NCI-H1694 treated with DMSO at 0.1 percent for 48 hours (cell line): ENCODE results near the gene AKAP11.

Source experiments
- DNase-seq: peaks from one replicate; lab custom pipeline; 2025; lab: John Stamatoyannopoulos, UW

Gene AKAP11

DNA sequence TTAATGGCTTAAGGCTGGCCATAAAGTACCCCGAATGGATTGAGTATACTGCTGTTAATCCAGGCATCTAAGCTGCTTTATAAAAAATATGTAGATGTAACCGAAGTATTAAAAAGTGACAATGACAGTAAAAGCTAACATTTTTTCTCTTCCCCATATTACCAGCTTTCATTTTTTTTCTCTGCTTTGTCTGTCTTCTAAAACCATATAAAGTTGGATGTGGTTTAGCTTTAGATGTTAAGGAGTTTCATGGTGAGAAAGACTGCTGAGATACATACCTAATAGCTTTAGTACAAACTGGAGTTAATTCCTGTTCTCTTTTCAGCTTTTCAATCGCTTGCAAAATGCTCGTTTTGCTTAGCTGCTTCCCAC is 838 bp downstream of the AKAP11 start:
- no peak for DNase-seq

DNA sequence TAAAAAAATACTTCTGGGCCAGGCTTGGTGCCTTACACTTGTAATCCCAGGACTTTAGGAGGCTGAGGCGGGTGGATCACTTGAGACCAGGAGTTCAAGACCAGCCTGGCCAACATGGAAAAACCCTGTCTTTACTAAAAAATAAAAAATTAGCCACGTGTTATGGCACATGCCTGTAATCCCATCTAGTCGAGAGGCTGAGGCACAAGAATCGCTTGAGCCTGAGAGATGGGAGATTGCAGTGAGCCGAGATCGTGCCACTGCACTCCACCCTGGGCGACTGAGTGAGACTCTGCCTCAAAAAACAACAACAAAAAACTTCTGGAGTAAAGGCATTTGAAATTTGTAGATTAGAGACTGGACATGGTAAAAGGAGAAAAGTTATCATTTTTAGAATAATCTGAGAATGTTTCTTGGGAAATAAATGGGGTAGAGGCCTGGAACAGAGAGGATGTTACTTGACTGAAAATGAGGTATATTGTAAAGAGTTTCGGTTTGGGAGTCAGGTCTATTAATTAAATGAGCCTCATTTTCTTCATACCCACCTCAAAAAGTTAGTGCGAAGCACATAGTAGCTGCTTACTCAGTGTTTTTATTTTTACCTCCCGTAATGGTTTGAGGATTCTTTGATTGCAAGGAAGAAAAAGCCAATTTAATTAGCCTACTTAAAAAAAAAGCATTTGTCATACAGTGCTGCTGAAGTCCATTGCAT is 2.6 kb downstream of the AKAP11 start:
- no peak for DNase-seq

DNA sequence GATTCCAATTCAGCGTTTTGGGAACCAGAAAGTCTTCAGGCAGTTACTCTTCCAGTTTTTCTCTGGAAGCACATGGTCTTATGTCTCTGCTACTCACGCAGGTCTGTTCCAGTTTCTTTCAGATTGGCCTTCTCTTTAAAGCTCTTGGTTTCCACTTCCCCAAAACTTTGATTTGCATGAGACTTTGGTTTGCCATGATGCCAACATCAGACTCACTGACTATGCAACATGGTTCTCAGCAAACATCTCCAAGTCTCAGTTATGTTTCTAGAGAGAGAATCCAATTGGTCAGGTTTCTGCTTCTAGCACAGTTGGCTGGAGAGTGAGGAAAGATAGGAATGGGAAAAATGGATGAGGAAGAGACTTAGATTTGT is 3.1 kb downstream of the AKAP11 start:
- no peak for DNase-seq

- DNase-seq = no peak
These were observed 3.6 kb downstream of the AKAP11 start for GRCh38 chr13:42275506-42275905.

DNA sequence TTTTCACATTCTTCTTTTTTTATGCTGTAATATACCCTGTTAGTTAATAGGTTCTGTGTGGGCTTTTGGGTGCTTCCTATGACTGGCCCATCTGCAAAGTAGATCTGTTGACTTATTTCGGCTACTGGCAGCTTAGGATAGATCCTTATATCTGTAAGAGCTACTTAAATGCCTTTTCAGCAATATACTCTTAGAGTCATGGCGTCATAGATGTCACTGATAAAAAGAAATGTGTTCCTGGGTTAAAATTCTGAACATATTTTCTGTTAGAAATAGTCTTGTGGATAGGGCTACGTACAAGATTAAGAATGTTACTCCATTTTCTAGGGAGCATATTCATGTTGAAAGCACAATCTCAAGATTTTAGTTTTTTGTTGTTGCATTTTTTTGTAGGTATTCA is 4.7 kb downstream of the AKAP11 start:
- DNase-seq = no peak

DNA sequence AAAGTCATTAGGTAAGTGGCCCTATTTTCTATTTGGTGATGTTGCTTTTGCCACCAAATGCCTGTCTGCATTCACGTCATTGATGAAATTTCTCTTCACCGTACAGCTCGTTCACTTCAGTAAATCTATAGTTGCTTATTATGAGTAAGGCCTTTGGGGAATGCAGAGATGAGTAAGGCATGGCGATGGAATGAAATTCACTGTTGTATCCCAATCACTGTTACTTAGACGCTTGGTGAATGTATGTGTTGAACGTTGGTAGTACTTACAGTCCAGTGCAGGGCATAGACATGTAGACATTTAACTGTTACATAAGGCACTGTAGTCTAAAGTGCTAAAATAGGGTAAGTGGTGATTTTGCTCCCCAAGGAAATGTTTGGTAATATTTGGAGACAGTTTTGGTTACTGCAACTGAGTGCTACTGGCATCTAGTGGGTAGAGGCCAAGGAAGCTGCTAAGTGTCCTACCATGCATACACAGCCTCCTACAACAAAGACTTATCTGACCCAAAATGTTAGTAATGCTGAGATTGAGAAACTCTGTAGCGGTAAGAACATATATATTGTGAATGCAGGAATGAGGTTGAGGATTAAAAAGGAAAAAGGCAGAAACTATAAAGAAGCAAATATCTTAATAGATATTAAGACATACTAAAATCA is 5.8 kb downstream of the AKAP11 start:
- DNase-seq = no peak

GRCh38 chr13:42279080-42279479 is 7.1 kb downstream of the AKAP11 start:
- no peak for DNase-seq

- no peak for DNase-seq
These were observed 8.0 kb downstream of the AKAP11 start for GRCh38 chr13:42279986-42280385.

- no peak for DNase-seq
These were observed 8.6 kb downstream of the AKAP11 start for GRCh38 chr13:42280537-42280936.

GRCh38 chr13:42283574-42283973 is 11.6 kb downstream of the AKAP11 start:
- no peak for DNase-seq

GRCh38 chr13:42284068-42284467 is 12.1 kb downstream of the AKAP11 start:
- no peak for DNase-seq

- DNase-seq = no peak
These were observed 26.4 kb downstream of the AKAP11 start for GRCh38 chr13:42298392-42298791.

DNA sequence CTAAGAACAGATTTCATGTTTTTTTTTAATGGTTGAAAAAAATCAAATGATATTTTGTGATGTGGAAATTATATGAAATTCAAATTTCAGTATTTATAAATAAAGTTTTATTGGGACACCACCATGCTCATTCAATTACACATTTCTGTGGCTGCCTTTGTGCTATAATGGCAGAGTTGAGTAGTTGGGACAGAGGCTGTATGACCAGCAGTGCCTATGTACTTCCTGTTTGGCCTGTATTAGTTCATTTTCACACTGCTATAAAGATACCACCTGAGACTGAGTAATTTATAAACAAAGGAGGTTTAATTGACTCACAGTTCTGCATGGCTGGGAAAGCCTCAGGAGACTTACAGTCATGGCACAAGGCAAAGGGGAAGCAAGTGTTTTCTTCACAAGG is 33.6 kb downstream of the AKAP11 start:
- DNase-seq = no peak

- no peak for DNase-seq
These were observed 35.5 kb downstream of the AKAP11 start for GRCh38 chr13:42307461-42307860.

DNA sequence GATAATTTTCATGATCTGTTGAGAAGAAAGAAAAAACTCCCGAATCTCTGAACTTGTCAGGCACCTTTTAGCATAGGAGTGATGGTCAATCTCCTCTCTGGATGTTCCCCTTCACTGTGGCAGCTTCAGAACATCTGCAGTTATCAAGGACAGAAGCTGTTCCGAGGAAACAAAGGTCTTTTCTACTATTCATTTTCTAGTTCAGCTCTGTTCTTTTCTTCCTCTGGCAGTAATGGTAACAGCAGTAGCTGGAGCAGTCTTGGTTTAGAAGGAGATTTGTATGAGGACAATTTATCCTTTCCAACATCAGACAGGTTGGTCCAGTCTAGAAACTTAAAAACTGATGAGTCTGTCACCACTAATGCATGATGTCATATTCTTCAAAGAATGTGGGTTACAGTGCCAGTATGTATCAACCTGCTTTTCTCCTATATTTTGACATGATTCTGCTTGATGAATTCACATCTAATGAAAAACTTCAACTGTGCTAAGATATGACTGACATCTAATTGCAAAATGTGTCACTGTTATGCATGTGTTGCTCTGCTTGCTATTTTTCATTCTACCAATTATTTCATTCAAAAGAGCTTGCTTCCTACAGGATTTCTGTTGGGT is 41.0 kb downstream of the AKAP11 start:
- no peak for DNase-seq

DNA sequence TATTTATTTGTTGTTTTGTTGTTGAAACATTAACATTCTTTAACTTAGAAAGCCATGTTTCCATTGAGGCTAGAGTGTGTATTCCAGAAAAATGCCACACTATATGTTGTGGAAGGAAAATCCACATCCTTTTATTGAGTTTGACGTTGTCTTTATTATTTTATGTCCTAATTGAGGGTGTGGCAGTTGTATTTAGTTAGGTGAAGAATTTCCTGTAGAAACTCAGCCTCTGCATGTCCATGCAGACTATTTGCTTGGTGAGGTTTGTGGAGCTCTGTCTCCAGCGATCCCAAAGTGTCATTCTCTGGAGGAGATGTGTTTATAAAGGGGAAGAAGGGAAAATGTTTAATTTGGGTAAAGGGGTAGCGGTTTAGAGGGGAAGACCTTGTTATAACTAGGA is 46.6 kb downstream of the AKAP11 start:
- DNase-seq = no peak

GRCh38 chr13:42320375-42320787 is 48.4 kb downstream of the AKAP11 start:
- DNase-seq = no peak

DNA sequence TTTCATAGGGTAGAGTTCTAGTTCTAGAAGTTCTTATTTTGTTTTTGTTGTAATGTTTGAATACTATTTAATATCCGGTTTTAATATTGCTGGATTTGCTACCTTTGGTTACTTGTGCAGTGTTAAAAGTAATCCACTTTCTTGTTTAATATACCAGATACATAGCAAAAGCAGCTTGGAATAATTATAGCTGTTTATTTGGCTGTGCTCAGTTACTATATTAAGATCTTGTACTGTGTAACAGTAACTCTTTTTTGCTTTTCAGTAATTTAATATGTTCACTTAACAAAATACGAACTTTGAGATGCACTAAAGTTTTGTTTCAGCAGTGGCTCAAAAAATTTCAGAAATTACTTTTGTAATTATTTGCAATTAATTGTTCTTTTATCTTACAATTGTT is 50.9 kb downstream of the AKAP11 start:
- no peak for DNase-seq

GRCh38 chr13:42324704-42325103 is 52.8 kb downstream of the AKAP11 start:
- DNase-seq = no peak

GRCh38 chr13:42327725-42328124 is 55.8 kb downstream of the AKAP11 start:
- DNase-seq = no peak

DNA sequence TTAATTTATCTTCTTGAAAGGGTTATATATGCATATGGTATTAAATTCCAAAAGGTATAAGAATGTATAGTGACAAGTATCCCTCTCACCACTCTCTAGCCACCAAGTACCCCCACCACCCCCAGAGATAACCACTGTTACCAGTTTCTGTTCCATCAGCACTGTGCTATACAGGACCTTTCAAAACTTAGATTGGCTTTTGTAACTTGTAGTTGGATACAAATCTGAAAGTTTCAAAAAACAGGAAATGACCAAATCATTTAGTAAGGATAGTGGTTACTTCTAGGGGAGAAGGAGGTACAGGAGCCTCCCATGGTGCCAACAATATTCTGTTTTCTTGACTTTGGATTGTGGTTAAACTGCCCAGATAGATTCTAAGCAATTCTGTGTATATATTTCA is 56.7 kb downstream of the AKAP11 start:
- DNase-seq = no peak

DNA sequence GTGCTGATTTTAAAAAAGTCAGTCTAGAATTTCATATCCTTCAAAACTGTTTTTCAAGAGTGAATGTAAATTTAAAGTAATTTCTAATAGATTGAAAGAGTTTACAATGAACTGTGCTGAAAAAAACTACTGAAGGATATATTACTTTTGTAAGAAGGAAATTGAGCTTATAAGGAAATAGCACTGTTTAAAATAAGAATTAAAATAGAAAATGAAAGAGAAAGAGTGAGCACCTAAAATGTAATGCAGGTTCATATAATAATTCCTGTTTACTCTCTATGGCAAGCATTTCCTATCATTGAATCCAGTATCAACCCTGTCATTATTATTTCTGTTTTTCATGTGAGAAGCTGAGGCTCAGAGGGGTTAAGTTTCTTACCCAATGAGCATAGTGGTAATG is 57.3 kb downstream of the AKAP11 start:
- DNase-seq = no peak

DNA sequence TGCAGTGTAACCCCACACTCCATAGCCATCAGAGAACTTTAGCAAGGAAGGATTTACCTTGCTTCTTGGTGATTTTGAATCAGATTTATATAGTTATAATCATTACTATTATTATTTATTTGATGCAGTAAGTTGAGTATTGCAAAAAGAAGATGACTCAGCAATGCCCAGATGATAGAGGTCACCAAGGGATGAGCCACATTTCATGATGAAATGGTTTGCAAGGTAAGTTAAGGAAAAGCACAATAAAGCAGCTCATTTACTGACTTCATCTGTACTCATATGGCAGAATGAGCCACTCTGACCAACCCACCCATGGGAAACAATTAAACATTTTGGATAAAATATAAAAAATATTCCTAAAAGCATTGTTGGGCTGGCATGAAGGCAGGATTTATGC is 59.1 kb downstream of the AKAP11 start:
- DNase-seq = no peak
